GM12878 (cell line): ENCODE measurements around the gene SPTBN1. TPM values are rescaled to one million over a fixed set of nuclear protein-coding genes. Genes with fewer than 3 reads are reported as not detected.
A peak's percentile ranks its signal among the peaks of the same experiment; 100 is the strongest.

Experiments used
- ATAC-seq: fragments of 200-7000 bp; cut with Tn5 transposase; 3 replicates; pipeline ENCODE4 v1.9.1; 2020; ENCODE audit warnings: mild to moderate bottlenecking, moderate library complexity
- BruUV-seq: library from RNA; stranded (reverse); fragments of 400-500 nt; replicated peaks from 2 replicates; lab custom pipeline; 2021; lab: Mats Ljungman, UMichigan
- CTCF ChIA-PET: fragments of 300-600 bp; sonication (Branson Sonifier 250); formaldehyde crosslinking; extraction: SDS; loops from one replicate; lab custom pipeline; 2021; ENCODE audit warnings: inconsistent platforms; lab: Yijun Ruan, JAX
- POLR2A ChIA-PET: fragments of 350-600 bp; formaldehyde crosslinking; extraction: SDS; loops from one replicate; lab custom pipeline; 2021; ENCODE audit warnings: inconsistent platforms; lab: Charles Lee
- RAD21 ChIA-PET: fragments of 300-600 bp; sonication (Branson Sonifier 250); formaldehyde crosslinking; loops from one replicate; lab custom pipeline; 2023; ENCODE audit warnings: antibody characterized with exemption; ENCODE audit not compliant: unreplicated experiment; lab: Charles Lee
- SMC1A ChIA-PET: fragments of 300-600 bp; sonication (Branson Sonifier 250); formaldehyde crosslinking; loops from one replicate; lab custom pipeline; 2023; ENCODE audit not compliant: unreplicated experiment, uncharacterized antibody; lab: Charles Lee
- DNase-seq: peaks from one replicate; pipeline ENCODE4 v3.0.0-alpha.2; 2011; ENCODE audit warnings: low read depth, low spot score
- FAIRE-seq: peaks from 3 replicates; lab custom pipeline; 2011; peaks lifted over from hg19 to GRCh38; lab: Jason Lieb, UNC
- H2AFZ ChIP-seq: 2 replicates; pipeline ENCODE4 v1.6.0; 2011; ENCODE audit warnings: low read depth, low read length, control low read depth; ENCODE audit not compliant: control insufficient read depth
- H3K27ac ChIP-seq: 2 replicates; pipeline ENCODE4 v1.5.1; 2011; ENCODE audit warnings: control low read depth; ENCODE audit not compliant: control insufficient read depth, insufficient read depth
- H3K27me3 ChIP-seq, 2 experiments: replicated peaks in 1 of 2; 2 replicates each; pipeline versions ENCODE4 v1.6.0 to v1.6.1; 2011; ENCODE audit warnings: low read length in 1 of 2; ENCODE audit not compliant: control insufficient read depth in 2 of 2, insufficient read depth in 2 of 2
- H3K36me3 ChIP-seq, 2 experiments: 2 replicates each; pipeline ENCODE4 v1.5.1; 2011; ENCODE audit warnings: low read length in 1 of 2; ENCODE audit not compliant: control insufficient read depth in 2 of 2, insufficient read depth in 2 of 2
- H3K4me1 ChIP-seq: 2 replicates; pipeline ENCODE4 v1.6.1; 2011; ENCODE audit warnings: mild to moderate bottlenecking, low read length, moderate library complexity, mixed read lengths; ENCODE audit not compliant: control insufficient read depth, insufficient read depth
- H3K4me2 ChIP-seq: 2 replicates; pipeline ENCODE4 v1.6.0; 2011; ENCODE audit warnings: control low read depth; ENCODE audit not compliant: control insufficient read depth, insufficient read depth
- H3K4me3 ChIP-seq: fragments of 200-600 bp; sonication (generic); 2 replicates; pipeline ENCODE4 v1.5.1; 2016
- H3K79me2 ChIP-seq: 2 replicates; pipeline ENCODE4 v1.6.0; 2011; ENCODE audit warnings: low read length; ENCODE audit not compliant: control insufficient read depth, insufficient read depth
- H3K9ac ChIP-seq: 2 replicates; pipeline ENCODE4 v1.8.0; 2011; ENCODE audit warnings: low read length, control low read depth, mixed read lengths; ENCODE audit not compliant: control insufficient read depth, insufficient read depth
- H3K9me3 ChIP-seq: replicated peaks from 3 replicates; pipeline ENCODE4 v1.5.1; 2011; ENCODE audit warnings: mild to moderate bottlenecking, low read length; ENCODE audit not compliant: control insufficient read depth, insufficient read depth
- H4K20me1 ChIP-seq: 2 replicates; pipeline ENCODE4 v1.6.0; 2011; ENCODE audit not compliant: control insufficient read depth, insufficient read depth
- CTCF ChIP-seq, 3 experiments: IDR thresholded peaks in 2 of 3; conservative IDR thresholded peaks in 1 of 3; 2 replicates each; pipeline ENCODE4 v1.5.1; 2011; ENCODE audit warnings: low read depth in 3 of 3, low read length in 3 of 3, mild to moderate bottlenecking in 3 of 3, control low read depth in 2 of 3, moderate library complexity in 2 of 3, inconsistent platforms in 1 of 3, mixed read lengths in 1 of 3; ENCODE audit not compliant: control insufficient read depth in 2 of 3, insufficient read depth in 1 of 3; ENCODE audit errors: extremely low read depth in 1 of 3
- HDAC2 ChIP-seq: fragments of 200-600 bp; sonication (generic); IDR thresholded peaks from 2 replicates; pipeline ENCODE4 v1.6.1; 2017
- POLR2AphosphoS2 ChIP-seq: IDR thresholded peaks from 2 replicates; pipeline ENCODE4 v1.6.1; 2011; ENCODE audit warnings: low read depth, mild to moderate bottlenecking, low read length, improper control_type of control experiment, moderate library complexity
- RAD21 ChIP-seq: IDR thresholded peaks from 2 replicates; pipeline ENCODE4 v1.6.1; 2011; ENCODE audit warnings: mild to moderate bottlenecking, low read depth, low read length, moderate library complexity; ENCODE audit not compliant: insufficient read depth
- ZNF217 ChIP-seq: fragments of 450-650 bp; IDR thresholded peaks from 2 replicates; pipeline ENCODE4 v1.6.1; 2017; ENCODE audit warnings: antibody characterized with exemption, mild to moderate bottlenecking
- WGBS: methylation state at CpG from one replicate; pipeline ENCODE4 v1.1.6; 2016; ENCODE audit warnings: low lambda C conversion rate; ENCODE audit not compliant: insufficient replicate concordance, insufficient coverage; ENCODE audit errors: missing lambda C conversion rate; 5-methylcytosine and 5-hydroxymethylcytosine counted together
- in situ Hi-C: fragments of 300-500 bp; cut with MboI; formaldehyde crosslinking; loops from 9 replicates; pipeline ENCODE4 v1.14.3; 2018; ENCODE audit warnings: mixed read lengths
- intact Hi-C: fragments of 100-400 bp; cut with micrococcal nuclease; formaldehyde crosslinking; loops from one replicate; pipeline ENCODE4 v1.14.2; 2022; ENCODE audit not compliant: unreplicated experiment
- polyA plus RNA-seq, 11 experiments: library from polyadenylated mRNA; depleted of rRNA in 4 of 11; unstranded in 6 of 11; stranded (reverse) in 5 of 11; fragments of >200 nt; fragmentation: Nextera tagmentation in 4 of 11; fragmentation: Illumina TruSeq in 1 of 11; extraction: Ambion mirVana in 4 of 11; extraction: Trizol in 1 of 11; gene quantifications; 1 replicate in 1 of 11; 2 replicates in 10 of 11; pipeline versions ENCODE4 v1.2.1 to v1.2.3, GENCODE V29; 2011 to 2016; ENCODE audit warnings: inconsistent platforms in 2 of 11, missing spikeins in 2 of 11, low read depth in 1 of 11
- total RNA-seq, 4 experiments: library from RNA; depleted of rRNA in 3 of 4; stranded (reverse); fragments of >200 nt in 3 of 4; fragmentation: Illumina TruSeq in 1 of 4; extraction: Trizol in 1 of 4; gene quantifications; 2 replicates each; pipeline versions ENCODE4 v1.2.1 to v1.2.3, GENCODE V29; 2013 to 2021

The SPTBN1 gene
- total and polyA plus RNA-seq, 10 of the 15 experiments (the other 5 are each of a cell fraction or from before 2014, with no cell fraction given), result 20.6 to 154 (median 76.7) TPM

GRCh38 chr2:54496920-54497319 is 40.8 kb downstream of the SPTBN1 start:
- H3K9ac ChIP-seq, result no peak overlapping the region
- DNase-seq (no peak), FAIRE-seq (no peak), ATAC-seq (no peak)
- CTCF ChIA-PET, result interaction anchor here (0.6 to 1.3 kb wide), 4 partner anchors 9 to 169 kb away, joined by 3 to 4 read pairs (median 4); no protein-coding TSS in a partner anchor
- H3K36me3 ChIP-seq, result no peaks in the 10 kb centered on the region
- no peak for TF ChIP-seq POLR2AphosphoS2
- no peak for TF ChIP-seq ZNF217
- H3K4me3 ChIP-seq, result no peak overlapping the region
- intact Hi-C loops (no loop called here), in situ Hi-C loops (no loop called here)
- WGBS, result 48% methylated on average over 4 of the region's 4 CpGs
- no peaks in the 10 kb centered on the region for H4K20me1 ChIP-seq
- RAD21 ChIA-PET, result no interaction called here
- no TSS peak for BruUV-seq
- no peak overlapping the region for H3K27ac ChIP-seq
- peaks cover 0 to 3% of the 10 kb centered on the region in 2 experiments; a peak in 3 of 4 replicates for H3K27me3 ChIP-seq
- POLR2A ChIA-PET, result interaction anchor here (0.6 kb wide), 1 partner anchor 79 kb away, joined by 3 read pairs; no protein-coding TSS in a partner anchor
- no peak overlapping the region for H3K4me2 ChIP-seq
- H3K79me2 ChIP-seq, result no peaks in the 10 kb centered on the region
- H3K9me3 ChIP-seq, result no peaks in the 10 kb centered on the region
- H2AFZ ChIP-seq, result no peak overlapping the region
- SMC1A ChIA-PET, result interaction anchor here (0.9 to 2.3 kb wide), 2 partner anchors 16 to 18 kb away, joined by 4 to 9 read pairs; no protein-coding TSS in a partner anchor
- H3K4me1 ChIP-seq, result no peaks in the 10 kb centered on the region

DNA sequence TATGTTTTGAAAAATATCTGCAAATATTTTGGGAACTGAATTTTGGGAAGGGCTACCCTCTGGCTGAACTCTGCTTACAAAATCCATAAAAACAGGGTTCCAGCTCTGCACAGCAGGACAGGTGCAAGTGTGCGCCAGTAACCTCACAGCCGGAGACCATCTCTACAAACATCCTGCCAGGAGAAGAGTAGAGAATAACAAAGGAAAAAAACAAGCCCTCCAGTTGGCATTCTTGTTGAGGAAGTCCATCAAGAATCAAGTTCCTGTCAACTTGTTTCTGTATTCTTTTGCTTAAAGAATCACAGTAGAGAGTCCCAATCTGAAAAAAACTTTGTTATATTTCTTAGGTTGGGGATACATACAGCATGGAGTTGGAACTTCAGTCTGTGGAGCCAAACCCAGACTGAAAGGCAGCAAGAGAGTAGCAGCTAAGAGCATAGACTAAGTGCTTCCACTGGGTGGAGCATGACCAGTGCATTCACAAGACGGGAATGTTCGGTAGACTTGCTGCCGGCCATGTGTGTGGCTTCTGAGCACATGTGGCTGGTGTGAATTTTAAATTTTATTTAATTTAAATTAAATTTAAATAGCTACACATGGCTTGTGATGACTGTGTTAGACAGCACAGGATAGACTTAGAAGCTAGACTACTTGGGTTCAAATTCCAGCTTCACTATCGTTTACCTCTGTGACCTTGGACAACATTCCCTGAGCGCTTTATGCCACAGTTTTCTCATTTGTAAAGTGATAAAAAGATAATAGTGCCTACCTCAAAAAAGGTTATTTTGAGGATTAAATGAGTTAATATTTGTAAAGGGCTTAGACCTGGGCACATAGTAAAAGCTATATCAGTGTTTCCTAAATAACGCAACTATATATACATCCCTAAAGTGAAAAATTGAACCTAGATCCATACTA is 41.9 kb downstream of the SPTBN1 start:
- SMC1A ChIA-PET, result interaction anchor here (0.6 to 2.3 kb wide), 6 partner anchors 9 to 391 kb away, joined by 3 to 9 read pairs (median 3); no protein-coding TSS in a partner anchor
- in situ Hi-C loops (no loop called here), intact Hi-C loops (no loop called here)
- Histone ChIP-seq H3K27me3 (peaks cover 0 to 3% of the 10 kb centered on the region in 2 experiments; a peak in 3 of 4 replicates), H3K36me3 (no peaks in the 10 kb centered on the region), H3K9me3 (no peaks in the 10 kb centered on the region), H3K79me2 (no peaks in the 10 kb centered on the region), H3K4me3 (no peak overlapping the region), H3K9ac (no peak overlapping the region), H3K27ac (no peak overlapping the region), H3K4me2 (no peak overlapping the region), H2AFZ (no peak overlapping the region), H3K4me1 (no peaks in the 10 kb centered on the region), H4K20me1 (no peaks in the 10 kb centered on the region)
- DNase-seq (no peak), FAIRE-seq (no peak), ATAC-seq (peak; percentile 49; the same call in 1 of the 3 replicates)
- POLR2A ChIA-PET, result interaction anchor here (0.5 to 0.6 kb wide), 2 partner anchors 9 to 390 kb away, joined by 3 to 4 read pairs; no protein-coding TSS in a partner anchor
- no TSS peak for BruUV-seq
- RAD21 ChIA-PET, result interaction anchor here (1.0 kb wide), 1 partner anchor 8 kb away, joined by 3 read pairs; no protein-coding TSS in a partner anchor
- CTCF ChIA-PET, result interaction anchor here (0.8 to 1.6 kb wide), 3 partner anchors 11 to 198 kb away, joined by 3 to 4 read pairs (median 3); no protein-coding TSS in a partner anchor
- TF ChIP-seq HDAC2, result no peak
- TF ChIP-seq RAD21, result peak; percentile 18; the same call in 1 of the 2 replicates
- peak in 2 of 3 experiments; percentile 27 to 34; a peak in 2 of 6 replicates for TF ChIP-seq CTCF (IDR thresholded peaks at IDR 0.05 in 2 of 3, conservative IDR thresholded peaks at IDR 0.05 in 1 of 3; ENCODE audit: control insufficient read depth in 2 of 3, extremely low read depth in 1 of 3, insufficient read depth in 1 of 3, low read depth in 3 of 3, low read length in 3 of 3)
- TF ChIP-seq, all 136 proteins: peak for 2
- 68% methylated on average over 8 of the region's 8 CpGs for WGBS
